ENCODE measurements around the gene CDK5R2.
A peak's percentile ranks its signal among the peaks of the same experiment; 100 is the strongest.

DNA sequence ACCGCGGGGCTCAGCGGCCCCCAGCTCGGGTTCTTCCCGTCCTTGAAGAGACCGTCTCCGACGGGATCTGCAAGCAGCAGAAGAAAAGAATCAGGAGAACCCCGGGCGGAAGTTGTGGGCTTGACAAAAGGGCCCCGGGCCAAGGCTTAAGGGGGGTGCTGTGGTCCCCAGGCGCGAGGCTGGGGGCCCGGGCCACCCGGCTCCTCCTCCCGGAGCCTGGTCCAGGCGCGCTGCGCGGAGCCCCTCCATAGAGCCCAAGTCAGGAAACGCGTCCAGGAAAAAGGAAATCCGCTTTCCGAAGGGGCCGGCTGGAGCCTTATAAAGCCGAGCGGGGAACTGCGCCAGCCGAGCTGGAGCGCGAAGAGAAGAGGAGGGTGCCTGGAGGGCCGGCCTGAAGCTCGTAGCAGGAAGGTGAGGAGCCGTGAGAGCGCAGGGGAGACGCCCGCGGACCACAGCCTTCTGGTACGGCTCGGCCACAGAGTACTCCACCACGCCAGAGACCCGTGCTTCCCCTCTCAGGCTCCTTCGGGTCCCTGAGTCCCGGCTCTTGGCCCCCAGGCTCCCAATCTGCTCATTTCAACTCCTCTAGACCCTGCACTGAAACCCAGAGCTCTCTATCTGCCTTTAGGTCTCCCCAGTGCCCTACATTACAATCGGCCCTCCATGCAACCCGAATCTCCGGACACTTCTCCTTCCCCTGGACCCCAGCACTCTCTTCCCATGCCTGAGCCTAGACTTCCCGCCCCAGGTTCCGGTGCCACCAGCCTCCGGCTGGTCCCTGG, 25.0 kb downstream of the CDK5R2 start:
- TF ChIP-seq, protein P1, sequence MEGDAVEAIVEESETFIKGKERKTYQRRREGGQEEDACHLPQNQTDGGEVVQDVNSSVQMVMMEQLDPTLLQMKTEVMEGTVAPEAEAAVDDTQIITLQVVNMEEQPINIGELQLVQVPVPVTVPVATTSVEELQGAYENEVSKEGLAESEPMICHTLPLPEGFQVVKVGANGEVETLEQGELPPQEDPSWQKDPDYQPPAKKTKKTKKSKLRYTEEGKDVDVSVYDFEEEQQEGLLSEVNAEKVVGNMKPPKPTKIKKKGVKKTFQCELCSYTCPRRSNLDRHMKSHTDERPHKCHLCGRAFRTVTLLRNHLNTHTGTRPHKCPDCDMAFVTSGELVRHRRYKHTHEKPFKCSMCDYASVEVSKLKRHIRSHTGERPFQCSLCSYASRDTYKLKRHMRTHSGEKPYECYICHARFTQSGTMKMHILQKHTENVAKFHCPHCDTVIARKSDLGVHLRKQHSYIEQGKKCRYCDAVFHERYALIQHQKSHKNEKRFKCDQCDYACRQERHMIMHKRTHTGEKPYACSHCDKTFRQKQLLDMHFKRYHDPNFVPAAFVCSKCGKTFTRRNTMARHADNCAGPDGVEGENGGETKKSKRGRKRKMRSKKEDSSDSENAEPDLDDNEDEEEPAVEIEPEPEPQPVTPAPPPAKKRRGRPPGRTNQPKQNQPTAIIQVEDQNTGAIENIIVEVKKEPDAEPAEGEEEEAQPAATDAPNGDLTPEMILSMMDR (IDR thresholded peaks at IDR 0.05; ENCODE audit: poor library complexity, severe bottlenecking): no peak
- TF ChIP-seq EZH2 (IDR thresholded peaks at IDR 0.05; ENCODE audit: borderline replicate concordance, insufficient read depth, low read length, poor library complexity, severe bottlenecking): peak; percentile 89

Measured in neural cell (in vitro differentiated cells).